Measurements from ENCODE around the gene PRDM8.
A peak's percentile ranks its signal among the peaks of the same experiment; 100 is the strongest.
"Not testable (repeated sequence)": the region's sequence is repeated elsewhere in the genome, so short reads cannot be mapped to it uniquely, and the experiment has no call there.

PRDM8 gene

DNA sequence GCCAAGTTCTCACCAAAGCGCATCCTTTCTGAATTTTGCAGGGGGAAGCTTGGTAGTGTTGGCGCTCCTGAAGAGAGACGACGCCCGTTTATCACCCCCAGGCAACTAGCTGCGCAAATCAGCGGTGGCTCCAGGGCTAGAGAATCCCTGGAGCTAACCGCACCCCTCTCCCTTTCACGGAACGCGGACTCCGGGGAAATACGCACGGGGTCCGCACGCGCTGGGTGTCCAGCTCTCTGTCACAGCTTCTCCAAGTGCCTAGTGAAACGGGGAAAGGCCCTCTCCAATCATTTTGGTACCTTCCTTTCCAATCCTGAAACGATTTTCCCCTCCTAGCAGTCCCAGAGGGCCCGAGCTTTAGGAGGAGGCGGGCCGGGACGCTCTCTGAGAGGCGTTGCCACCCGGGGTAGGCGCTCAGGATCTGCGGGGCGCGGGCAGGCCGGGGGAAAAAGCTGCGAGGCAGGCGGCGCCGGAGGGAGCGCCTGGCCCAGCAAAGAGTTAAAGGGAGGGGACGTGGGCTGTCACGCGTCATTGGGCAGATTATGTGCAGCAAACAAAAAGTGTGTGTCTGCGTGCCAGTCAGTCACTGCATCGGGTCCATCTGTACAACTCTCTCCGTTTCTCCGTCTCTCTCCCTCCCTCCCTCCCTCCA is at the start of gene PRDM8:
Gene PRDM8 (plus strand): TSS at position 582 of the 652 bp plus-strand sequence. CDS start 2,578 bp downstream, outside the sequence.
- DNase-seq, result peak; percentile 32

- DNase-seq, result no peak
These were observed 46.7 kb upstream of the PRDM8 start for GRCh38 chr4:80150387-80151180.

DNA sequence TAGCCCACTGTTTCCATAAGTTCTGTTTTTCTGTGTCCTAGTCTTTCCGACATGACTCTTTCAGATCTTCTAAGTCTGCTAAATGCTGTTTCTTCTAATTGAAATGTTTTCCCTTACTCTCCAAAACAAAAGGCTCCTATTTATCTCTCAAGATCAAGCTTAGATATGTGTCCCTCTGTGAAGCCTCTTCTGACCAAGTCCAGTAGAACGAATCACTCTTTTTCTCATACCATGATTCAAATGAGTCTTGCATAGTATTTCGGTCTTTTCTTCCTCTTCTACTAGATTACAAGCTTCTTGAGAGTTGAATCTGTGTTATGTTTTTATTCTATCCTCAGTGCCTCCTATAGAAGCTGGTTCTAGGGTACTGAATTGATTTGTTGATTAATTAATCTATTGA is 45.3 kb upstream of the PRDM8 start:
- DNase-seq, result no peak

- no peak for DNase-seq
These were observed 43.3 kb upstream of the PRDM8 start for GRCh38 chr4:80153874-80154544.

DNA sequence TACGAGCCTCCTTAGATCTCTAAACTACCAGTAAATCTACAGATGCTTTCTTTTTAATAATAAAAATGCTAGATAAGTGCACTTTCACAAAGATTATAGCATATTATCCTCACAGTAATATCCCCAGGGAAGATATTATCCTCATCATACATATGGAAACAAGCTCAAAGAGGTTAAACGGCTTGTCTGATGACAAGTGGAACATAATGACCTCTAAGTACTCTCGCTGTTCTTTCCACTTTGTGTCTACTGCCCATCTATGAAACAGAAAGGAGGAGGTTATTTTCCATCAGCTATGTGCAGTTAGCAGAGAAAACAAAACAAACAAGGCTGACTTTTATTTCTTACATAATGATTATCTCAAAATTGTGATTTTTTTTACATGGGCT is 42.8 kb upstream of the PRDM8 start:
- DNase-seq, result no peak

DNA sequence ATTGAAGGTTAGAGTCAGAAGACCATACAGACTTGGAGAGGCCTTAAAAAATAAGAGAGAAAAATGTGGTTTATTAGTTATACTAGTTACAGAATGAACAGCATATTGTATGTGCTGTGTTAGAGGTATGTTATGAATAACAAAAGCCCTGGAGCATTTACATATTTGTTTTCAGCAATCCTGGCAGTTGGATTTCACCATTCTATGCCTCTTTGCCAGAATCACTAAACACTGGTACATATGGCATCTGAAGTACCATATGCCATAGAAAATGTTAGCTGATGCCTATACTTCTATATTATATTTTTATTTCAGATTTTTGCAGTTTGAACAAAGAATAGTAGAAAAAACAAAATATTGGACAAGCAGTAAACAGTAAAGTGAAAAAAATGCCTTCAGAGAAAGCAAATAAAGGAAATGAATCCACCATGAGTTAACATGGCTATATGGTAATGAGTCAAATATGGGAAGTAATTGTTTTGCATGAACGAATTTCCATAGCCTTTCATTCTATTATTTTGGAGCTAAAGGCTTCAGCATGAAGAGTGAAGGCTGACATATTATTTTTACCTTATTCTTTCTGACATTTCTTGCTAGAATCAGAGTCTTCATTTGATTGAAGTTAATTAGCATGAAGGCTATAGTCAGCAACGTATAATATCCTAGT is 41.9 kb upstream of the PRDM8 start:
- DNase-seq, result no peak

DNA sequence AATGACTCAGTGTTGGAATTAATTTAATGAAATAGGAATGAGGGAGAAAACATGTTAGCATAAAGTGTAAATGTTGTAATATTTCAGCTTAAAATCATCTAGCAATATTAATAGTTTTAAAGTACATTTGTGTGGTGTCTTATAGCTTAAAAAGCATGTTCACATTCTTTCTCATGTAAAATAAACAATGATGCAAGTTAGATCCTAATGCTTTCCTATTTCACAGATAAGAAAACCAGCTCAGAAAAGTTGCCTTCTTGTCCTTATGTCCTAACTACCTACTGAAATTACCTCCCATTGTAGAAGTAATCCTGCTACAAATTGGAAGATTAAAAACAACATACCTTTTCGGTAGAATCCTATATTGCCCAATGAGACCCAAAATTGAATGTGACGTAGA is 40.9 kb upstream of the PRDM8 start:
- DNase-seq, result no peak

DNA sequence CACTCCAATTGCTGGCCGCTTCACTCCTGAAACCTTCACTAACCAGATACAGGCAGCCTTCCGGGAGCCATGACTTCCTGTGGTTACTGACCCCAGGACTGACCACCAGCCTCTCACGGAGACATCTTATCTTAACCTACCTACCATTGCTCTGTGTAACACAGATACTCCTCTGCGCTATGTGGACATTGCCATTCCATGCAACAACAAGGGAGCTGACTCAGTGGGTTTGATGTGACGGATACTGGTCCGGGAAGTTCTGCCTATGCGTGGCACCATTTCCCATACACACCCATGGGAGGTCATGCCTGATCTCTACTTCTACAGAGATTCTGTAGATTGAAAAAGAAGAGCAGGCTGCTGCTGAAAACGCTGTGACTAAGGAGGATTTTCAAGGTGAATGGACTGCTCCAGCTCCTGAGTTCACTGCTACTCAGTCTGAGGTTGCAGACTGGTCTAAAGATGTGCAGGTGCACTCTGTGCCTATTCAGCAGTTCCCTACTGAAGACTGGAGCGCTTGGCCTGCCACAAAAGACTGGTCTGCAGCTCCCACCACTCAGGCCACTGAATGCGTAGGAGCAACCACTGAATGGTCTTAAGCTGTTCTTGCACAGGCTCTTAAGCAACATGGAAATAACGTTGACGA is 35.8 kb upstream of the PRDM8 start:
- no peak for DNase-seq

- no peak for DNase-seq
These were observed 34.9 kb upstream of the PRDM8 start for GRCh38 chr4:80162418-80162817.

DNA sequence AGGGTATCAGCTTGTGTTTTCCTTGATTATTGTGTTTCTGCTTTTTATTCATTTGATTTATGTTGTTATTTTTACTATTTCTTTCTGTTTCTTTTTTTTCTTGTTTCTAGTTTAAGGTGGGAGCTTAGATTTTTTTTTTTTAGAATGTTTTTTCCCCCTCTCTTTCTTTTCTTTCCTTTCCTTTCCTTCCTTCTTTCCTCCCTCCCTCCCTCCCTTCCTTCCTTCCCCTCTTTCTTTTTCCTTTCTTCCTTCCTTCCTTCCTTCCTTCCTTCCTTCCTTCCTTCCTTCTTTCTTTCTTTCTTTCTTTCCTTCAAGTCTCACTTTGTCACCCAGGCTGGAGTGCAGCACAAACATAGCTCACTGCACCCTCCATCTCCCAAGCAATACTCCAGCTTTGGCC is 31.4 kb upstream of the PRDM8 start:
- DNase-seq, result no peak

GRCh38 chr4:80171251-80171650 is 26.1 kb upstream of the PRDM8 start:
- no peak for DNase-seq

GRCh38 chr4:80171656-80172055 is 25.6 kb upstream of the PRDM8 start:
- no peak for DNase-seq

GRCh38 chr4:80172203-80172602 is 25.1 kb upstream of the PRDM8 start:
- no peak for DNase-seq

DNA sequence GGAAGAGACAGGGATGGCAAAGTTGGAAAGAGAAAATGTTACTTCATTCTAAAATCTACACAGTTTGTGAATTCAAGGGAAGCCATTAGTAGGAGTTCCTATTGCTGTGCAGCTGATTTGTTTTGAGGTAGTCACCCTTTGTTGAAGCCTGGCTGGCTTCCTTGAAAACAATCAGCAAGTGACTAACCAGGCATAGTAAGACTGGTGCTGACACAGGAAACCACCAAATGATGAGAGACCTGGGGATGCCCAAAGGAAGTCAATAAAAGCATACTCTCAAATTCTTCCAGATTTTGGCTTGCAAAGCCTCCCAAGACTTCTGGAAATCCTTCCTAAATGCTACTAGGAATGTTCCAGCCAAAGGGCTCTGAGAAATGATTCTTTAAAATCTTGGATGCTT is 23.9 kb upstream of the PRDM8 start:
- no peak for DNase-seq

DNA sequence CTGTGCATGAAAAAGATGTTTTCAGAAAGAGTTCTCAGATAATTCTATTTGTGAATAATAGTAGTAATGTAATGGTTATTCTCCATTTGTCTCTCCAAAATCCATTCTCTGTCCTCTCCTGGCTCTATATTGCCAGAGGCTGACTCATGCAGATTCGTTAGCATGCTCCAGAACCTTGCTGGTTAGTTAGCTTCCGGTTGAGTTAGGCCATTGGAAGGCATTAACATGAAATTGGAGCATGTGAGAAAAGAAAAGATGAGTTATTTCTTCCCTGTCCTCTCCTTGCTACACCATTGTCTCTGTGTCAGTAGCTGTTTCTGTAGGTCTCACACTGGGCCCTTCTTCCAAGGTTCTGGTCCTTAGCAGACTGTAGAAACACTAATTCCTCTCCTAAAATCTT is 23.5 kb upstream of the PRDM8 start:
- DNase-seq, result no peak

- DNase-seq, result not testable (repeated sequence)
These were observed 19.5 kb upstream of the PRDM8 start for GRCh38 chr4:80177793-80178192.

DNA sequence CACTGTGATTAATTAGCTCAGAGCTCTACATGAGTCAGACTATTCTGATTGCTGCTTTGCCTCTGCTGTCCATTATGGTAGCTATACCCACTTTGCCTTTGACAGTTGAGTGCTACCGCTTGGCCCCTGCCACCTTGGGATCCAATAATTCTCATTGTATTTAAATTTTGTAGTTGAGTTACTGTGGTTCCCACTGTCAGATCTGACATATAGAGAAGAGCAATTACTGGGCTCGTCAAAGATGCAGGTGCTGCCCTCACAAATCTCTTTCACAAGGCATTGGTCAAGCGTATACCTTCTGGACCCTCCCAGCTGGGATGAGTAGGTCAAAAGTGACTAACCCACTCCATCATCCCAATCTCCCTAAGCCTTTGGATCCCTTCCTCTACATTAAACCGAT is 18.3 kb upstream of the PRDM8 start:
- DNase-seq, result no peak

DNA sequence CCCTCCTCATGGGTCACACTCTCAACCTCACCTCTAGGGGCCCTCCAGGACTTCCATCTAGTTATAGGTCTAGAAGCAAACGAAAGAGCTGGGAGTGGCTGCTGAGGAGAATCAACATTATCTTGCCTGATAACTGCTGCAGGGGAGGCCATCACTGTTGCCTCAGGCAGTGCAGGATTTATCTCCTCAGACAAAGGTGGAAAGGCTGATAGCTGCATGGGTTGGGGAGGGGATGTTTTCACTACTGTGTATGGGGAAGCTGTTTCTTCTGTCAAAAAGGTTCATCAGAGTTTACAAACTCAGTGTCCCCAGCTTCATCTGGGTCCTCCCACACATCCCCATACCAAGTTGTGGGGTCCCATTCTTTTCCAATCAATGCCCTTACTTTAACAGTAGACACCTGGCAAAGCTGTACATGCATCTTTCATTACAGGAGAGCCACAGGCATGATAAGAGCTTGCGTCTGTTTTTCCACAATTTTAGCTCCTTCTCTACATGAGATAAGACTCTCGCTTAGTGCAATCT is 17.6 kb upstream of the PRDM8 start:
- DNase-seq, result no peak

DNA sequence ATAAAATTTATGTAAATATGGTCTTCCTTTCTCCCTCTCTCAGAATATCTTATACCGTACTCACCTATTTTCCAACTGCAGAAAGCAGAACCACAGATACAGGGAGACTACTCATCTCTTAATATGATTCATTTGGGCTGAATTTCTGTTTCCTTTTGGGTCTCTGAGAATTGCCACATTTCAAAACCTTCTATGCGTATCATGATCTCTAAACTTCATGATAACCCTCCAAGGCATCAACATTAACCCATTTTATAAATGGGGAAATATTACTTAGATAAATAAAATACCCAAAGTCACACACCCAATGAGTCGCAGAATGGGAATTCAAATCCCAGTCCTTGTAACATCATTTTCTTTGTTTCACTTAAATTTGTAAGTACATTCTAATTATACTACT is 16.6 kb upstream of the PRDM8 start:
- DNase-seq, result no peak

- DNase-seq, result no peak
These were observed 15.0 kb upstream of the PRDM8 start for GRCh38 chr4:80182237-80182866.

DNA sequence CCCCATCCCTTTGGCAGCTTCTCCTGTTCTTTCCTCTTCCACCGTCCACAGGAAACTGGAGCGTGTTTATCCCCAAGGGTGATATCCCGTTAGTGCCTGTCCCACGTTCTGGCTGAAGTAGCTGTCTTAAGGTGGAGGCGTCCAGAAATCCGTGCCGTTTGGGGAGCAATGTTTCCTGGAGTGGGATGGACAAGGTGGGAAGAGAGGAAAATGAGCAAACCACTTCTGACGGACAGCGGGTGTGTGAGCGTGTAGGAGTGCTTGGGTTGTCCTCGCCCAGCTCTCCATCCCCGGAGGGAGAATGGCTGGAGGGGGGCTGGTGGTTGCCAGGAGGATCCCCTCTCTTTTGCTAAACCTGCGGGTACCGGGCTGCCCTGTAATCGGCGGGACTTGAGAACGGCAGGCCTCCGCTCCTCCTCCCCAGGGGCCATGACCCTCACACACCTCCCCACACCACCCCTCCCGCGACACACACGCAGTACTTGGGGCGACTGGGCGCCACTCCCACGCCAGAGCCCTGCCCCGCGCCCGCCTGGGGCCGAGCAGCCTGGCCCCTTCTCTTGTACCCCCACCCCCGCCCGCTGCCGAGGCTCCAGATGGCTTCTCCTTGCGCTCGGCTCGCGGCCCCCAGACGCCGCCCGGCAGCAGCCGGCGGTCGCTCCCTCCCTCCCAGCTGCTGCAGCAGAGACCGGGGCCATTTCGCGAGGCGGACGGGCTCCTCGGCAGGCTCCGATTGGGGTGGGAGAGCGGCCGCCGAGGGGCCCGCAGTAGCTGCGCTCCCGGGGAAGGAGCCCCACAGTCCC is 13.9 kb upstream of the PRDM8 start:
- no peak for DNase-seq
